ENCODE data around the gene CCDC142.

GRCh38 chr2:74510272-74510671 is 27.5 kb upstream of the CCDC142 start:
- TF ChIP-seq CTCF (IDR thresholded peaks at IDR 0.05) = no peak
- no peak for TF ChIP-seq POLR2A (IDR thresholded peaks at IDR 0.05)

Measured in testis (tissue), 2 donors.